Neural cell (in vitro differentiated cells): ENCODE results near the gene MAD1L1. TPM values are rescaled to one million over a fixed set of nuclear protein-coding genes. Genes with fewer than 3 reads are reported as not detected.

Source experiments
- H2AFZ ChIP-seq: fragments of 200-600, 300-800 bp; sonication (generic), shearing (Covaris generic); 2 replicates; pipeline ENCODE4 v1.6.0; 2014; ENCODE audit warnings: low read depth, mild to moderate bottlenecking, antibody characterized with exemption, low read length, moderate library complexity
- H3F3A ChIP-seq: fragments of 200-600 bp; shearing (Covaris generic); 2 replicates; pipeline ENCODE4 v1.6.1; 2016; ENCODE audit warnings: mild to moderate bottlenecking, moderate library complexity, mixed read lengths, antibody characterized with exemption, low read length; ENCODE audit not compliant: insufficient read depth, poor library complexity, severe bottlenecking
- H3K27ac ChIP-seq: fragments of 200-600, 300-800 bp; sonication (generic), shearing (Covaris generic); 2 replicates; pipeline ENCODE4 v1.5.1; 2014; ENCODE audit warnings: mild to moderate bottlenecking, low read length, moderate library complexity
- H3K27me3 ChIP-seq: fragments of 300-800, 200-600 bp; sonication (generic), shearing (Covaris generic); 2 replicates; pipeline ENCODE4 v1.6.0; 2014; ENCODE audit warnings: mild to moderate bottlenecking, low read depth, low read length, moderate library complexity; ENCODE audit not compliant: insufficient read depth
- H3K36me3 ChIP-seq: fragments of 300-800, 200-600 bp; sonication (generic), shearing (Covaris generic); 2 replicates; pipeline ENCODE4 v1.5.1; 2014; ENCODE audit warnings: mild to moderate bottlenecking, antibody characterized with exemption, low read length, moderate library complexity; ENCODE audit not compliant: insufficient read depth
- H3K4me2 ChIP-seq: fragments of 300-800, 200-600 bp; sonication (generic), shearing (Covaris generic); 2 replicates; pipeline ENCODE4 v1.6.0; 2014; ENCODE audit warnings: mild to moderate bottlenecking, low read length
- H3K4me3 ChIP-seq: fragments of 300-800, 200-600 bp; sonication (generic), shearing (Covaris generic); 2 replicates; pipeline ENCODE4 v1.5.1; 2014; ENCODE audit warnings: mild to moderate bottlenecking, low read length, moderate library complexity
- H3K79me2 ChIP-seq: fragments of 200-600 bp; shearing (Covaris generic); replicated peaks from 2 replicates; pipeline ENCODE4 v1.6.0; 2014; ENCODE audit warnings: mild to moderate bottlenecking, low read length, moderate library complexity; ENCODE audit not compliant: insufficient read depth
- H3K9ac ChIP-seq: fragments of 300-800, 200-600 bp; sonication (generic), shearing (Covaris generic); 2 replicates; pipeline ENCODE4 v1.6.1; 2016; ENCODE audit warnings: mild to moderate bottlenecking, low read length, mixed read lengths
- H3K9me2 ChIP-seq: fragments of 200-600 bp; shearing (Covaris generic); 2 replicates; pipeline ENCODE4 v1.6.1; 2016; ENCODE audit warnings: mild to moderate bottlenecking, low read length, mixed read lengths; ENCODE audit not compliant: insufficient read depth
- H3K9me3 ChIP-seq: fragments of 200-600, 300-800 bp; sonication (generic), shearing (Covaris generic); 2 replicates; pipeline ENCODE4 v1.6.1; 2016; ENCODE audit warnings: mild to moderate bottlenecking, mixed run types, low read length, moderate library complexity, mixed read lengths
- H4K20me1 ChIP-seq: fragments of 200-600 bp; shearing (Covaris generic); 2 replicates; pipeline ENCODE4 v1.6.1; 2016; ENCODE audit warnings: mild to moderate bottlenecking, mixed run types; ENCODE audit not compliant: insufficient read depth
- EP300 ChIP-seq: fragments of 450-650 bp; conservative IDR thresholded peaks from 2 replicates; pipeline ENCODE4 v1.6.1; 2014; ENCODE audit warnings: antibody characterized with exemption, mild to moderate bottlenecking, moderate library complexity; ENCODE audit not compliant: poor library complexity, severe bottlenecking
- EZH2 ChIP-seq: fragments of 200-600, 300-800 bp; shearing (Covaris generic), sonication (generic); IDR thresholded peaks from 2 replicates; pipeline ENCODE4 v1.6.1; 2014; ENCODE audit warnings: antibody characterized with exemption, low read length, borderline replicate concordance, mild to moderate bottlenecking; ENCODE audit not compliant: insufficient read depth, poor library complexity, severe bottlenecking
- MXI1 ChIP-seq: fragments of 450-650 bp; conservative IDR thresholded peaks from 2 replicates; pipeline ENCODE4 v1.6.1; 2014; ENCODE audit warnings: antibody characterized with exemption, mild to moderate bottlenecking; ENCODE audit not compliant: poor library complexity, severe bottlenecking
- POLR2AphosphoS5 ChIP-seq: IDR thresholded peaks from 2 replicates; pipeline ENCODE4 v1.6.1; 2012
- RAD21 ChIP-seq: fragments of 450-650 bp; conservative IDR thresholded peaks from 2 replicates; pipeline ENCODE4 v1.6.1; 2014; ENCODE audit warnings: antibody characterized with exemption, mild to moderate bottlenecking, moderate library complexity
- REST ChIP-seq: IDR thresholded peaks from 2 replicates; pipeline ENCODE4 v1.6.1; 2012; ENCODE audit warnings: borderline replicate concordance
- SMC3 ChIP-seq: fragments of 450-650 bp; conservative IDR thresholded peaks from 2 replicates; pipeline ENCODE4 v1.6.1; 2014; ENCODE audit warnings: antibody characterized with exemption, mild to moderate bottlenecking, moderate library complexity; ENCODE audit not compliant: poor library complexity
- TAF1 ChIP-seq: IDR thresholded peaks from 2 replicates; pipeline ENCODE4 v1.6.1; 2012; ENCODE audit warnings: low read depth
- polyA plus RNA-seq: library from polyadenylated mRNA; depleted of rRNA; stranded (reverse); fragments of >200 nt; gene quantifications from 2 replicates; pipeline ENCODE4 v1.2.3, GENCODE V29; 2014
- TF ChIP-seq, protein P1 (sequence below): fragments of 450-650 bp; IDR thresholded peaks from 2 replicates; pipeline ENCODE4 v1.5.1; 2014; ENCODE audit warnings: antibody characterized with exemption, mild to moderate bottlenecking, moderate library complexity; ENCODE audit not compliant: poor library complexity, severe bottlenecking

Gene MAD1L1
- polyA plus RNA-seq, 1 donor from 2014 or later, result 31.4 TPM

GRCh38 chr7:1925349-1925748 is 307.4 kb downstream of the MAD1L1 start:
- Histone ChIP-seq H3K79me2 (no peaks in the 10 kb centered on the region), H3K27ac (no peak overlapping the region), H4K20me1 (no peaks in the 10 kb centered on the region), H3K4me3 (no peak overlapping the region), H3K4me2 (no peak overlapping the region), H3K9me3 (no peaks in the 10 kb centered on the region), H3F3A (no peaks in the 10 kb centered on the region), H3K27me3 (no peaks in the 10 kb centered on the region), H3K9ac (no peak overlapping the region), H3K36me3 (no peaks in the 10 kb centered on the region), H2AFZ (no peak overlapping the region), H3K9me2 (no peaks in the 10 kb centered on the region)
- TF ChIP-seq SMC3, result no peak
- no peak for TF ChIP-seq EZH2
- TF ChIP-seq EP300, result no peak
- no peak for TF ChIP-seq POLR2AphosphoS5
- TF ChIP-seq, protein P1, sequence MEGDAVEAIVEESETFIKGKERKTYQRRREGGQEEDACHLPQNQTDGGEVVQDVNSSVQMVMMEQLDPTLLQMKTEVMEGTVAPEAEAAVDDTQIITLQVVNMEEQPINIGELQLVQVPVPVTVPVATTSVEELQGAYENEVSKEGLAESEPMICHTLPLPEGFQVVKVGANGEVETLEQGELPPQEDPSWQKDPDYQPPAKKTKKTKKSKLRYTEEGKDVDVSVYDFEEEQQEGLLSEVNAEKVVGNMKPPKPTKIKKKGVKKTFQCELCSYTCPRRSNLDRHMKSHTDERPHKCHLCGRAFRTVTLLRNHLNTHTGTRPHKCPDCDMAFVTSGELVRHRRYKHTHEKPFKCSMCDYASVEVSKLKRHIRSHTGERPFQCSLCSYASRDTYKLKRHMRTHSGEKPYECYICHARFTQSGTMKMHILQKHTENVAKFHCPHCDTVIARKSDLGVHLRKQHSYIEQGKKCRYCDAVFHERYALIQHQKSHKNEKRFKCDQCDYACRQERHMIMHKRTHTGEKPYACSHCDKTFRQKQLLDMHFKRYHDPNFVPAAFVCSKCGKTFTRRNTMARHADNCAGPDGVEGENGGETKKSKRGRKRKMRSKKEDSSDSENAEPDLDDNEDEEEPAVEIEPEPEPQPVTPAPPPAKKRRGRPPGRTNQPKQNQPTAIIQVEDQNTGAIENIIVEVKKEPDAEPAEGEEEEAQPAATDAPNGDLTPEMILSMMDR, result no peak
- TF ChIP-seq RAD21, result no peak
- no peak for TF ChIP-seq MXI1
- no peak for TF ChIP-seq REST
- no peak for TF ChIP-seq TAF1

DNA sequence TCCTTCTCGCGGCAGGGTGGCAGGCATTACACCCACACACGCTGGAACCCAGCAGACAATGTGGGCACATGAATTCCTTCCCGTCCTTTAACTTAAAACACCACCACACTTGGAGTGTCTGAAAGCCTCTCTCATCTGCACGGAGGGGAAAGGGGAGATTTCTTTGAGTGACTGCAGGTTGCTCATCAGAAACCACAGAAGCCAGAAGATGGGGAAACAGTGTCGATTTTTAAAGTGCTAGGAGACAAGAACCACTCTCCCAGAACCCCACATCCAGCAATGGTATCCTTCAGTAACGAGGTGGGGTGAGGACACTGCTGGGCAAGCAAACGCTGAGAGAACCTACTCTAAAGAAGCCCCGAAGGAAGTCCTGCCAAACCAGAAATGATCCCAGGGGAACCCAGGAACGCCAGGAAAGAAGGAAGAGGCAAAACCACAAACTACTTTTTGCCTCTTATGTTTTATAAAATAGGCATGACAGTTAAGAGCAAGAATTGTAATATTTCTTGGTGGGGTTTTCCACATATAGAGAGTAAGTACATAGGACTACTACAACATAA is 308.4 kb downstream of the MAD1L1 start:
- no peak overlapping the region for H2AFZ ChIP-seq
- H3K4me2 ChIP-seq, result no peak overlapping the region
- H3K27me3 ChIP-seq, result no peaks in the 10 kb centered on the region
- no peak overlapping the region for H3K9ac ChIP-seq
- no peaks in the 10 kb centered on the region for H3K9me2 ChIP-seq
- H3K79me2 ChIP-seq, result no peaks in the 10 kb centered on the region
- H3K27ac ChIP-seq, result no peak overlapping the region
- no peaks in the 10 kb centered on the region for H3K9me3 ChIP-seq
- H3F3A ChIP-seq, result no peaks in the 10 kb centered on the region
- H4K20me1 ChIP-seq, result no peaks in the 10 kb centered on the region
- H3K4me3 ChIP-seq, result no peak overlapping the region
- no peaks in the 10 kb centered on the region for H3K36me3 ChIP-seq
- no peak for TF ChIP-seq MXI1
- TF ChIP-seq EZH2, result no peak
- no peak for TF ChIP-seq SMC3
- no peak for TF ChIP-seq REST
- TF ChIP-seq, protein P1, result no peak
- TF ChIP-seq RAD21, result no peak
- no peak for TF ChIP-seq POLR2AphosphoS5
- no peak for TF ChIP-seq EP300
- TF ChIP-seq TAF1, result no peak
